T-cell (primary cell): ENCODE measurements around the gene RNF225. TPM values are rescaled to one million over a fixed set of nuclear protein-coding genes. Genes with fewer than 3 reads are reported as not detected.
A peak's percentile ranks its signal among the peaks of the same experiment; 100 is the strongest.

Experiments used
- ATAC-seq, 4 experiments: fragments of 200-7000 bp in 3 of 4; fragments of 150-1000 bp in 1 of 4; cut with Tn5 transposase; replicated peaks in 1 of 4; 1 replicate in 3 of 4; 2 replicates in 1 of 4; pipeline ENCODE4 v1.10.0; 2021; ENCODE audit warnings: moderate library complexity in 3 of 4, mild to moderate bottlenecking in 2 of 4, moderate number of reproducible peaks in 1 of 4
- CTCF ChIA-PET, 2 donors: fragments of 300-600 bp; sonication (Branson Sonifier 250); formaldehyde crosslinking; loops; one replicate each; lab custom pipeline; 2022; ENCODE audit warnings: antibody characterized with exemption in 2 of 2; lab: Charles Lee
- POLR2A ChIA-PET, 2 donors: fragments of 300-600 bp; sonication (Branson Sonifier 250); formaldehyde crosslinking; loops; one replicate each; lab custom pipeline; 2022; ENCODE audit warnings: antibody characterized with exemption in 2 of 2; lab: Charles Lee
- DNase-seq, 35 experiments: peaks; one replicate each; pipeline versions ENCODE4 v3.0.0 to v3.0.0-alpha.2; 2013 to 2023
- H3K27ac ChIP-seq: one replicate; pipeline ENCODE4 v1.5.1; 2013; ENCODE audit warnings: low read length
- H3K27me3 ChIP-seq, 2 experiments: replicated peaks in 1 of 2; 1 replicate in 1 of 2; 2 replicates in 1 of 2; pipeline versions ENCODE4 v1.6.1 to v1.7.0; 2013; ENCODE audit warnings: low read length in 1 of 2, mixed read lengths in 1 of 2; ENCODE audit not compliant: control insufficient read depth in 2 of 2, insufficient read depth in 2 of 2; ENCODE audit errors: extremely low read depth in 1 of 2
- H3K36me3 ChIP-seq, 2 donors: 1 replicate in 1 of 2; 2 replicates in 1 of 2; pipeline versions ENCODE4 v1.6.1 to v1.7.0; 2013; ENCODE audit warnings: low read length in 1 of 2; ENCODE audit not compliant: control insufficient read depth in 2 of 2, insufficient read depth in 1 of 2; ENCODE audit errors: extremely low read depth in 1 of 2
- H3K4me1 ChIP-seq, 2 experiments: 1 replicate in 1 of 2; 2 replicates in 1 of 2; pipeline versions ENCODE4 v1.6.1 to v1.7.0; 2013; ENCODE audit warnings: low read length in 2 of 2, mixed read lengths in 1 of 2; ENCODE audit not compliant: insufficient read depth in 2 of 2, control insufficient read depth in 1 of 2; ENCODE audit errors: extremely low read depth in 1 of 2
- H3K4me3 ChIP-seq, 2 donors: 1 replicate in 1 of 2; 2 replicates in 1 of 2; pipeline versions ENCODE4 v1.5.1 to v1.7.0; 2013; ENCODE audit warnings: mild to moderate bottlenecking in 2 of 2, low read length in 1 of 2, moderate library complexity in 1 of 2; ENCODE audit not compliant: control insufficient read depth in 1 of 2; ENCODE audit errors: extremely low read depth in 1 of 2
- H3K9me3 ChIP-seq: 2 replicates; pipeline ENCODE4 v1.7.0; 2013
- H3K27ac Mint-ChIP-seq, 2 donors: one replicate each; pipeline ENCODE4 v1.8.0; 2020 to 2021; ENCODE audit warnings: mild to moderate bottlenecking in 2 of 2, mixed read lengths in 2 of 2
- H3K27me3 Mint-ChIP-seq, 2 donors: one replicate each; pipeline ENCODE4 v1.8.0; 2021 to 2022; ENCODE audit warnings: mixed read lengths in 2 of 2
- H3K36me3 Mint-ChIP-seq: one replicate; pipeline ENCODE4 v1.8.0; 2021; ENCODE audit warnings: mixed read lengths
- H3K4me1 Mint-ChIP-seq, 3 donors: one replicate each; pipeline ENCODE4 v1.8.0; 2020 to 2022; ENCODE audit warnings: mixed read lengths in 3 of 3, mild to moderate bottlenecking in 1 of 3
- H3K4me3 Mint-ChIP-seq, 3 donors: one replicate each; pipeline ENCODE4 v1.8.0; 2020 to 2022; ENCODE audit warnings: mild to moderate bottlenecking in 3 of 3, mixed read lengths in 3 of 3, moderate library complexity in 3 of 3
- H3K9me3 Mint-ChIP-seq, 3 donors: one replicate each; pipeline ENCODE4 v1.8.0; 2020 to 2022; ENCODE audit warnings: mixed read lengths in 3 of 3
- WGBS: methylation state at CpG from one replicate; pipeline ENCODE4 v1.1.5; 2013; ENCODE audit warnings: missing lambda C conversion rate; ENCODE audit not compliant: insufficient coverage; 5-methylcytosine and 5-hydroxymethylcytosine counted together
- total RNA-seq, 35 experiments: library from RNA in 6 of 35; stranded (reverse) in 6 of 35; fragments of 120-200 nt in 1 of 35; gene quantifications; one replicate each; pipeline versions ENCODE4 v1.2.1 to v1.2.4 and lab custom pipeline; 2013 to 2026

The RNF225 gene
- total RNA-seq, 5 donors from 2014 or later (not counting 1 experiment from before 2014, with no cell fraction given) = 0.44 to 1.9 (median 0.51) TPM; not detected in 1

DNA sequence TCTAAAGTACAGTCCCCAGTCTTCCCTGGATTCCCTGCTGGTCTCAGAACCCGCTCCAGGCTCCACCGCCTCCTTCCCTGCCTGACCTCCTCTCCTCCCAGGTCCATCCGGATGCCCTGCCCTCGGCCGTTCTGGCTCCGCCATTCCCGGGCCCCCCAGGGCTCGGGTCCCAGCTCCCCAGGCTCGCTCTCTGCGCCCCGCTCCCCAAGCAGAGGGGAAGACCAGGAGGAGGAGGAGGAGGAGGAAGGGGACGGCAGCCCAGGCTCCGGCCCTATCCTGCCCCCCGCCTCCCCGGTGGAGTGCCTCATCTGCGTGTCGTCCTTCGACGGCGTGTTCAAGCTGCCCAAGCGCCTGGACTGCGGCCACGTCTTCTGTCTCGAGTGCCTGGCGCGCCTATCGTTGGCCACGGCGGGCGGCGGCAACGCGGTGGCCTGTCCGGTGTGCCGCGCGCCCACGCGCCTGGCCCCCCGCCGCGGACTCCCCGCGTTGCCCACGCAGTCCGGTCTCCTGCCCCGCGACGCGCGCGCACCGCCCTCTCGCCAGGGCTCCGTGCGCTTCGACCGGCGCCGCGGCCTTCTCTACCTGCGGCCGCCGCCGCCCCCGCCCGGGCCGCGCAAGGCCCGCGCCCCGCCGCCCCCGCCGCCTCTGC is 647 bp downstream of the RNF225 start:
- WGBS = 16% methylated on average over 69 of the region's 75 CpGs
- Histone ChIP-seq H3K9me3 (no peaks in the 10 kb centered on the region), H3K4me1 (peaks cover 2 to 16% of the 10 kb centered on the region in 2 experiments), H3K36me3 (peaks cover 14 to 35% of the 10 kb centered on the region in 2 donors), H3K4me3 (no peak overlapping the region), H3K27ac (no peak overlapping the region), H3K27me3 (peaks cover 0 to 38% of the 10 kb centered on the region in 2 experiments)
- H3K27me3 Mint-ChIP-seq = peaks cover 5 to 16% of the 10 kb centered on the region in 2 donors
- DNase-seq (no peak), ATAC-seq (no peak)
- H3K4me3 Mint-ChIP-seq = no peak overlapping the region
- H3K9me3 Mint-ChIP-seq = no peaks in the 10 kb centered on the region
- H3K27ac Mint-ChIP-seq = no peak overlapping the region
- H3K4me1 Mint-ChIP-seq = peaks cover 10 to 19% (median 12%) of the 10 kb centered on the region in 3 donors
- peaks cover 26% of the 10 kb centered on the region for H3K36me3 Mint-ChIP-seq
- CTCF ChIA-PET = no interaction called here
- POLR2A ChIA-PET = no interaction called here

DNA sequence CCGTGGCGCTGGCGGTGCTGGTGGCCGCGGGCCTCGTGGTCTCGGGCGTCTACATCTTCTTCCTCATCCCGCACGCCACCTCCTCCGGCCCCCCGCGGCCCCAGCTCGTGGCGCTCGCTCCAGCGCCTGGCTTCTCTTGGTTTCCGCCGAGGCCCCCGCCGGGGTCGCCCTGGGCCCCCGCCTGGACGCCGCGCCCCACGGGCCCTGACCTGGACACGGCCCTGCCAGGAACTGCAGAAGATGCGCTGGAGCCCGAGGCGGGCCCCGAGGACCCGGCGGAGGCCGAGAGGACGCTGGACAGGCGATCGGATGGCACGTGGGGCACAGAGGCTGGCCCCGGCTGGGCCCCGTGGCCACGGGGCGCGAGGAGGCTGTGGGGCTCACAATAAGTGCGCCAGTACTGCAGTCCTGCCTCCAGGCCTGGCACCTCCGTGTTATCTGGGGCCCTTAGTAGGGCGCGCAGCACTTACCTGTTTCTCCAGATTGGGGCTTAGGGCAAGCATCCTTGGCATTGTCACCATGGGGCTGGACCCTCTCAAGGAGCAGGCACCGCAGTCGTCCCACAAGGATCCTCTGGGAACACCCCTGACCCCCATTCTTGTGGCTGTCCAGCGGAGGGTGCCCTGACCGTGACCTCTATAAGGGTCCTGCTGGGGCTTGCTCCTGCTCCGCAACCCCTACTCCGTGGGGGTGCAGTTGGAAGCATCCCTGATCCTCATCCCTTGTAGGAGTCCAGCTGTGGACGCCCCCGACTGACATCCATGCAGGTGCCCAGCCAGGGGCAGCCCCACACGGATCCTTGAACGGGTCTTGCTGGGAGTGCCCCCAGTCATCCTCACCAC is 1.5 kb downstream of the RNF225 start:
- no peak overlapping the region for H3K4me3 Mint-ChIP-seq
- WGBS = 48% methylated on average over 55 of the region's 58 CpGs

GRCh38 chr19:58397533-58398037 is 2.1 kb downstream of the RNF225 start:
- ChIA-PET POLR2A (no interaction called here), CTCF (no interaction called here)
- H3K9me3 Mint-ChIP-seq = no peaks in the 10 kb centered on the region
- H3K36me3 Mint-ChIP-seq = peaks cover 23% of the 10 kb centered on the region
- Histone ChIP-seq H3K4me3 (no peak overlapping the region), H3K9me3 (no peaks in the 10 kb centered on the region), H3K27ac (no peak overlapping the region), H3K36me3 (peaks cover 14 to 23% of the 10 kb centered on the region in 2 donors), H3K4me1 (peaks cover 4 to 27% of the 10 kb centered on the region in 2 experiments), H3K27me3 (peaks cover 0 to 38% of the 10 kb centered on the region in 2 experiments)
- H3K27ac Mint-ChIP-seq = no peak overlapping the region
- WGBS = 100% methylated on average over 3 of the region's 7 CpGs
- peaks cover 5 to 16% of the 10 kb centered on the region in 2 donors for H3K27me3 Mint-ChIP-seq
- no peak for ATAC-seq
- peaks cover 14 to 21% (median 15%) of the 10 kb centered on the region in 3 donors for H3K4me1 Mint-ChIP-seq
- no peak for DNase-seq
- H3K4me3 Mint-ChIP-seq = no peak overlapping the region

More for the DNA sequence above, 1.5 kb downstream of the RNF225 start:
- Mint-ChIP-seq H3K27ac (no peak overlapping the region), H3K27me3 (peaks cover 5 to 16% of the 10 kb centered on the region in 2 donors), H3K36me3 (peaks cover 23% of the 10 kb centered on the region), H3K4me1 (peaks cover 14 to 21% (median 15%) of the 10 kb centered on the region in 3 donors), H3K9me3 (no peaks in the 10 kb centered on the region)
- POLR2A ChIA-PET = no interaction called here
- Histone ChIP-seq H3K36me3 (peaks cover 14 to 30% of the 10 kb centered on the region in 2 donors), H3K4me1 (peaks cover 2 to 22% of the 10 kb centered on the region in 2 experiments), H3K9me3 (no peaks in the 10 kb centered on the region), H3K27ac (no peak overlapping the region), H3K4me3 (no peak overlapping the region), H3K27me3 (peaks cover 0 to 38% of the 10 kb centered on the region in 2 experiments)
- no peak for DNase-seq
- CTCF ChIA-PET = no interaction called here
- ATAC-seq = no peak

GRCh38 chr19:58398087-58398486 is 2.6 kb downstream of the RNF225 start:
- Histone ChIP-seq H3K27me3 (peaks cover 0 to 38% of the 10 kb centered on the region in 2 experiments), H3K36me3 (peaks cover 10 to 18% of the 10 kb centered on the region in 2 donors), H3K4me1 (peaks cover 4 to 27% of the 10 kb centered on the region in 2 experiments), H3K27ac (no peak overlapping the region), H3K9me3 (no peaks in the 10 kb centered on the region), H3K4me3 (no peak overlapping the region)
- Mint-ChIP-seq H3K36me3 (peaks cover 19% of the 10 kb centered on the region), H3K27ac (peak overlapping the region in 1 of 2 donors; percentile 11), H3K4me3 (no peak overlapping the region), H3K4me1 (peaks cover 14 to 19% (median 15%) of the 10 kb centered on the region in 3 donors), H3K9me3 (no peaks in the 10 kb centered on the region), H3K27me3 (peaks cover 5 to 16% of the 10 kb centered on the region in 2 donors)
- DNase-seq (no peak), ATAC-seq (no peak)
- ChIA-PET CTCF (no interaction called here), POLR2A (no interaction called here)
- WGBS = 89% methylated on average over 3 of the region's 4 CpGs

- Mint-ChIP-seq H3K27me3 (peaks cover 5 to 16% of the 10 kb centered on the region in 2 donors), H3K36me3 (peaks cover 14% of the 10 kb centered on the region), H3K9me3 (no peaks in the 10 kb centered on the region), H3K4me3 (no peak overlapping the region), H3K27ac (no peak overlapping the region), H3K4me1 (peaks cover 14 to 19% (median 15%) of the 10 kb centered on the region in 3 donors)
- no peak for DNase-seq
- H3K36me3 ChIP-seq = peaks cover 10 to 14% of the 10 kb centered on the region in 2 donors
- no peaks in the 10 kb centered on the region for H3K9me3 ChIP-seq
- ChIA-PET CTCF (no interaction called here), POLR2A (no interaction called here)
- H3K27me3 ChIP-seq = peaks cover 0 to 38% of the 10 kb centered on the region in 2 experiments
- 100% methylated on average over 3 of the region's 6 CpGs for WGBS
- ATAC-seq = no peak
- no peak overlapping the region for H3K27ac ChIP-seq
- H3K4me3 ChIP-seq = no peak overlapping the region
- H3K4me1 ChIP-seq = peaks cover 4 to 27% of the 10 kb centered on the region in 2 experiments
These were observed 3.1 kb downstream of the RNF225 start for GRCh38 chr19:58398545-58398944.

- H3K4me1 Mint-ChIP-seq = peaks cover 10 to 18% (median 14%) of the 10 kb centered on the region in 3 donors
- DNase-seq (no peak), ATAC-seq (no peak)
- no peaks in the 10 kb centered on the region for H3K9me3 Mint-ChIP-seq
- Histone ChIP-seq H3K27ac (no peak overlapping the region), H3K4me3 (no peak overlapping the region), H3K4me1 (peaks cover 4 to 27% of the 10 kb centered on the region in 2 experiments), H3K36me3 (peaks cover under 1% of the 10 kb centered on the region in 2 donors), H3K9me3 (no peaks in the 10 kb centered on the region), H3K27me3 (peaks cover 0 to 38% of the 10 kb centered on the region in 2 experiments)
- H3K36me3 Mint-ChIP-seq = peaks cover 1% of the 10 kb centered on the region
- ChIA-PET POLR2A (no interaction called here), CTCF (no interaction called here)
- H3K4me3 Mint-ChIP-seq = peak overlapping the region in 2 of 3 donors; percentile 32 to 88
- H3K27ac Mint-ChIP-seq = no peak overlapping the region
- WGBS = 100% methylated on average over 3 of the region's 3 CpGs
- peaks cover 5 to 16% of the 10 kb centered on the region in 2 donors for H3K27me3 Mint-ChIP-seq
These were observed 4.4 kb downstream of the RNF225 start for GRCh38 chr19:58399903-58400302.
